PC-9 (cell line): ENCODE measurements around the gene PROZ. TPM values are rescaled to one million over a fixed set of nuclear protein-coding genes. Genes with fewer than 3 reads are reported as not detected.

ENCODE experiments used
- BruUV-seq: library from RNA; stranded (reverse); fragments of 400-500 nt; replicated peaks from 2 replicates; lab custom pipeline; 2021; lab: Mats Ljungman, UMichigan
- CTCF ChIA-PET: fragments of 300-600 bp; sonication (Branson Sonifier 250); formaldehyde crosslinking; loops from one replicate; lab custom pipeline; 2022; ENCODE audit warnings: antibody characterized with exemption; lab: Charles Lee
- POLR2A ChIA-PET: fragments of 300-600 bp; sonication (Branson Sonifier 250); formaldehyde crosslinking; loops from one replicate; lab custom pipeline; 2022; ENCODE audit warnings: antibody characterized with exemption; ENCODE audit not compliant: unreplicated experiment; lab: Charles Lee
- DNase-seq, 2 experiments: peaks; one replicate each; pipeline versions ENCODE4 v3.0.0 to v3.0.0-alpha.2; 2015 to 2022; ENCODE audit warnings: mixed read lengths in 1 of 2
- H2AFZ ChIP-seq: fragments of 200-600 bp; sonication (generic); 2 replicates; pipeline ENCODE4 v1.8.1; 2017; ENCODE audit warnings: antibody characterized with exemption
- H3F3A ChIP-seq: fragments of 200-600 bp; sonication (generic); 2 replicates; pipeline ENCODE4 v1.8.1; 2017; ENCODE audit warnings: antibody characterized with exemption, mild to moderate bottlenecking, low read depth; ENCODE audit not compliant: insufficient read depth
- H3K27ac ChIP-seq: fragments of 200-600 bp; sonication (generic); 2 replicates; pipeline ENCODE4 v1.6.1; 2016; ENCODE audit warnings: mixed run types
- H3K27me3 ChIP-seq: fragments of 200-600 bp; sonication (generic); 2 replicates; pipeline ENCODE4 v1.6.1; 2016; ENCODE audit warnings: low read depth, mixed run types; ENCODE audit not compliant: insufficient read depth
- H3K36me3 ChIP-seq: fragments of 200-600 bp; sonication (generic); 2 replicates; pipeline ENCODE4 v1.6.1; 2016; ENCODE audit warnings: low read depth, mixed run types
- H3K4me1 ChIP-seq: fragments of 200-600 bp; sonication (generic); replicated peaks from 2 replicates; pipeline ENCODE4 v1.6.1; 2016; ENCODE audit warnings: mixed run types; ENCODE audit not compliant: insufficient read depth
- H3K4me2 ChIP-seq: fragments of 200-600 bp; sonication (generic); 2 replicates; pipeline ENCODE4 v1.6.1; 2017; ENCODE audit warnings: mixed run types
- H3K4me3 ChIP-seq: fragments of 200-600 bp; sonication (generic); 2 replicates; pipeline ENCODE4 v1.6.1; 2016; ENCODE audit warnings: mixed run types
- H3K79me2 ChIP-seq: fragments of 200-600 bp; sonication (generic); 2 replicates; pipeline ENCODE4 v1.6.1; 2017; ENCODE audit warnings: low read depth, mixed run types
- H3K9me2 ChIP-seq: fragments of 200-600 bp; sonication (generic); 2 replicates; pipeline ENCODE4 v1.8.1; 2017; ENCODE audit warnings: mild to moderate bottlenecking; ENCODE audit not compliant: insufficient read depth
- H3K9me3 ChIP-seq: fragments of 200-600 bp; sonication (generic); 2 replicates; pipeline ENCODE4 v1.8.1; 2016; ENCODE audit warnings: low read depth; ENCODE audit not compliant: insufficient read depth
- H4K20me1 ChIP-seq: fragments of 200-600 bp; sonication (generic); 2 replicates; pipeline ENCODE4 v1.8.1; 2017; ENCODE audit not compliant: insufficient read depth
- CTCF ChIP-seq: fragments of 200-600 bp; sonication (generic); conservative IDR thresholded peaks from 2 replicates; pipeline ENCODE4 v1.6.1; 2017; ENCODE audit warnings: mixed run types, antibody characterized with exemption, mild to moderate bottlenecking, moderate library complexity
- EZH2 ChIP-seq: fragments of 200-600 bp; sonication (generic); IDR thresholded peaks from 2 replicates; pipeline ENCODE4 v1.8.0; 2017; ENCODE audit warnings: antibody characterized with exemption, low read depth
- intact Hi-C: fragments of 100-400 bp; cut with micrococcal nuclease; formaldehyde crosslinking; loops from one replicate; pipeline ENCODE4 v1.10.0; 2022; ENCODE audit not compliant: unreplicated experiment
- total RNA-seq: library from RNA; stranded (reverse); gene quantifications from 2 replicates; pipeline ENCODE4 v1.2.3, GENCODE V29; 2021

PROZ gene
- total RNA-seq, 1 experiment from 2014 or later: not detected

GRCh38 chr13:113187883-113188665, 29.6 kb downstream of the PROZ start:
- POLR2A ChIA-PET: interaction anchor here (0.6 to 0.7 kb wide), 2 partner anchors 21 to 242 kb away, joined by 7 to 8 read pairs; partner anchors contain the start of gene PCID2
- no peak overlapping the region for H2AFZ ChIP-seq
- peaks cover 35% of the 10 kb centered on the region for H3K36me3 ChIP-seq

GRCh38 chr13:113190181-113190580, 31.7 kb downstream of the PROZ start:
- intact Hi-C loops: no loop called here
- peaks cover 18% of the 10 kb centered on the region for H3K4me1 ChIP-seq
- H3F3A ChIP-seq: peaks cover 37% of the 10 kb centered on the region
- H2AFZ ChIP-seq: no peak overlapping the region
- BruUV-seq: no TSS peak
- peaks cover 19% of the 10 kb centered on the region for H3K79me2 ChIP-seq
- no peak overlapping the region for H3K4me2 ChIP-seq
- H3K9me2 ChIP-seq: no peaks in the 10 kb centered on the region
- no peak for DNase-seq
- no peak for TF ChIP-seq EZH2
- TF ChIP-seq CTCF: no peak
- H3K9me3 ChIP-seq: no peaks in the 10 kb centered on the region
- no peak overlapping the region for H3K4me3 ChIP-seq
- CTCF ChIA-PET: no interaction called here
- POLR2A ChIA-PET: no interaction called here
- H3K27me3 ChIP-seq: no peaks in the 10 kb centered on the region
- H3K27ac ChIP-seq: no peak overlapping the region
- H4K20me1 ChIP-seq: peaks cover 14% of the 10 kb centered on the region
- H3K36me3 ChIP-seq: peaks cover 25% of the 10 kb centered on the region

More at GRCh38 chr13:113187883-113188665, 29.6 kb downstream of the PROZ start:
- CTCF ChIA-PET: no interaction called here
- peak in 1 of 2 experiments; percentile 33 for DNase-seq
- intact Hi-C loops: loop anchor here (1.0 kb wide), 1 partner anchor 10 kb away; no protein-coding TSS in a partner anchor
- TF ChIP-seq CTCF: no peak
- no peak for TF ChIP-seq EZH2
- H3K27ac ChIP-seq: peak overlapping the region; percentile 74
- no peaks in the 10 kb centered on the region for H3K9me3 ChIP-seq
- peak overlapping the region; percentile 17; the same call in 1 of the 2 replicates for H3K4me2 ChIP-seq
- peaks cover 23% of the 10 kb centered on the region for H3K79me2 ChIP-seq
- no peaks in the 10 kb centered on the region for H3K9me2 ChIP-seq
- no peak overlapping the region for H3K4me3 ChIP-seq
- peaks cover 11% of the 10 kb centered on the region for H4K20me1 ChIP-seq
- H3K4me1 ChIP-seq: peaks cover 18% of the 10 kb centered on the region
- H3K27me3 ChIP-seq: no peaks in the 10 kb centered on the region
- no TSS peak for BruUV-seq
- H3F3A ChIP-seq: peaks cover 25% of the 10 kb centered on the region

- POLR2A ChIA-PET: no interaction called here
- TF ChIP-seq CTCF (no peak), EZH2 (no peak)
- Histone ChIP-seq H3K79me2 (no peaks in the 10 kb centered on the region; the same call in 1 of the 2 replicates), H3F3A (peaks cover 31% of the 10 kb centered on the region), H3K27me3 (no peaks in the 10 kb centered on the region), H3K36me3 (peaks cover 34% of the 10 kb centered on the region), H3K4me2 (no peak overlapping the region), H3K9me2 (no peaks in the 10 kb centered on the region), H3K9me3 (no peaks in the 10 kb centered on the region), H3K4me1 (peaks cover 11% of the 10 kb centered on the region), H3K4me3 (no peak overlapping the region), H4K20me1 (peaks cover 19% of the 10 kb centered on the region), H2AFZ (no peak overlapping the region), H3K27ac (no peak overlapping the region)
- CTCF ChIA-PET: no interaction called here
- no TSS peak for BruUV-seq
- intact Hi-C loops: no loop called here
- DNase-seq: no peak
These were observed 33.8 kb downstream of the PROZ start for GRCh38 chr13:113192279-113192678.
